ENCODE data around the gene FOS. TPM values are rescaled to one million over a fixed set of nuclear protein-coding genes. Genes with fewer than 3 reads are reported as not detected.
A peak's percentile ranks its signal among the peaks of the same experiment; 100 is the strongest.

Gene FOS
- total RNA-seq, 4 donors from 2014 or later = 62.2 to 181 (median 88.6) TPM

- Histone ChIP-seq H3K36me3 (peaks cover 4 to 10% (median 7%) of the 10 kb centered on the region in 3 donors), H3K4me1 (peaks cover 43 to 73% (median 49%) of the 10 kb centered on the region in 3 donors), H3K27ac (peak overlapping the region; percentile 72 to 95 (median 85)), H3K4me3 (no peak overlapping the region), H3K9me3 (no peaks in the 10 kb centered on the region), H3K27me3 (no peaks in the 10 kb centered on the region)
- no peak for DNase-seq
- WGBS, 2 donors = 67 to 80% methylated on average over 2 of the region's 2 CpGs
- intact Hi-C loops (cut with DNase I) = no loop called here
- TF ChIP-seq POLR2A (IDR thresholded peaks at IDR 0.05) (no peak), CTCF (IDR thresholded peaks at IDR 0.05) (no peak)
These were observed 3.0 kb upstream of the FOS start for GRCh38 chr14:75275598-75275997.

GRCh38 chr14:75277008-75277814 is 1.4 kb upstream of the FOS start:
- TF ChIP-seq POLR2A (IDR thresholded peaks at IDR 0.05) (peak in 3 of 4 donors; percentile 11 to 95 (median 94)), CTCF (IDR thresholded peaks at IDR 0.05) (peak in 3 of 6 experiments; percentile 17 to 30 (median 26))
- H3K4me1 ChIP-seq = peaks cover 51 to 89% (median 59%) of the 10 kb centered on the region in 3 donors
- WGBS, 2 donors = 0 to 1% methylated on average over 11 to 14 of the region's 81 CpGs

GRCh38 chr14:75277815-75278421 is 710 bp upstream of the FOS start:
- DNase-seq = no peak
- 0 to 1% methylated on average over 24 to 26 of the region's 27 CpGs for whole genome bisulfite sequencing, 2 donors
- H3K4me3 ChIP-seq = peak overlapping the region; percentile 77 to 97 (median 92)
- H3K27me3 ChIP-seq = no peaks in the 10 kb centered on the region
- no peaks in the 10 kb centered on the region for H3K9me3 ChIP-seq
- peak overlapping the region; percentile 94 to 98 (median 96) for H3K27ac ChIP-seq
- intact Hi-C loops (cut with DNase I) = no loop called here
- peaks cover 51 to 93% (median 57%) of the 10 kb centered on the region in 3 donors for H3K4me1 ChIP-seq
- TF ChIP-seq CTCF (IDR thresholded peaks at IDR 0.05) (no peak), POLR2A (IDR thresholded peaks at IDR 0.05) (no peak)
- H3K36me3 ChIP-seq = peaks cover 4 to 33% (median 14%) of the 10 kb centered on the region in 3 donors

More at GRCh38 chr14:75277008-75277814, 1.4 kb upstream of the FOS start:
- Histone ChIP-seq H3K4me3 (peak overlapping the region; percentile 77 to 97 (median 92)), H3K27me3 (no peaks in the 10 kb centered on the region), H3K36me3 (peaks cover 4 to 26% (median 14%) of the 10 kb centered on the region in 3 donors), H3K9me3 (no peaks in the 10 kb centered on the region), H3K27ac (peak overlapping the region; percentile 94 to 98 (median 96))
- no peak for DNase-seq
- intact Hi-C loops (cut with DNase I) = no loop called here

DNA sequence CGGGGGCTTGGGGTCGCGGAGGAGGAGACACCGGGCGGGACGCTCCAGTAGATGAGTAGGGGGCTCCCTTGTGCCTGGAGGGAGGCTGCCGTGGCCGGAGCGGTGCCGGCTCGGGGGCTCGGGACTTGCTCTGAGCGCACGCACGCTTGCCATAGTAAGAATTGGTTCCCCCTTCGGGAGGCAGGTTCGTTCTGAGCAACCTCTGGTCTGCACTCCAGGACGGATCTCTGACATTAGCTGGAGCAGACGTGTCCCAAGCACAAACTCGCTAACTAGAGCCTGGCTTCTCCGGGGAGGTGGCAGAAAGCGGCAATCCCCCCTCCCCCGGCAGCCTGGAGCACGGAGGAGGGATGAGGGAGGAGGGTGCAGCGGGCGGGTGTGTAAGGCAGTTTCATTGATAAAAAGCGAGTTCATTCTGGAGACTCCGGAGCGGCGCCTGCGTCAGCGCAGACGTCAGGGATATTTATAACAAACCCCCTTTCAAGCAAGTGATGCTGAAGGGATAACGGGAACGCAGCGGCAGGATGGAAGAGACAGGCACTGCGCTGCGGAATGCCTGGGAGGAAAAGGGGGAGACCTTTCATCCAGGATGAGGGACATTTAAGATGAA is 630 bp downstream of the FOS start:
- no peaks in the 10 kb centered on the region for H3K9me3 ChIP-seq
- intact Hi-C loops (cut with DNase I) = no loop called here
- no peak for DNase-seq
- WGBS, 2 donors = 1 to 6% methylated on average over 5 to 18 of the region's 38 CpGs
- peak overlapping the region; percentile 77 to 97 (median 92) for H3K4me3 ChIP-seq
- no peak for TF ChIP-seq POLR2A (IDR thresholded peaks at IDR 0.05)
- no peak for TF ChIP-seq CTCF (IDR thresholded peaks at IDR 0.05)
- H3K4me1 ChIP-seq = peaks cover 39 to 80% (median 44%) of the 10 kb centered on the region in 3 donors
- H3K27me3 ChIP-seq = no peaks in the 10 kb centered on the region
- H3K36me3 ChIP-seq = peaks cover 4 to 35% (median 14%) of the 10 kb centered on the region in 3 donors
- peak overlapping the region; percentile 94 to 98 (median 96) for H3K27ac ChIP-seq
